Measurements from ENCODE around the gene COPB1. TPM values are rescaled to one million over a fixed set of nuclear protein-coding genes. Genes with fewer than 3 reads are reported as not detected.

COPB1 gene
- total RNA-seq, 1 experiment from 2014 or later: 120 TPM

- H3K9me3 ChIP-seq (ENCODE audit: low read length): no peaks in the 10 kb centered on the region
- H3K9me2 ChIP-seq (replicated peaks; ENCODE audit: insufficient read depth, low read length): no peaks in the 10 kb centered on the region
- no peak overlapping the region for H3K4me3 ChIP-seq (ENCODE audit: low read length)
- no peak overlapping the region for H3K9ac ChIP-seq (ENCODE audit: low read length)
- H2AFZ ChIP-seq (ENCODE audit: low read length): no peak overlapping the region
- H3K36me3 ChIP-seq (ENCODE audit: insufficient read depth, low read length): no peaks in the 10 kb centered on the region
- DNase-seq: no peak
- no peaks in the 10 kb centered on the region for H4K20me1 ChIP-seq (ENCODE audit: insufficient read depth, low read depth, low read length)
- H3K27me3 ChIP-seq (ENCODE audit: low read length): no peaks in the 10 kb centered on the region
- H3K4me2 ChIP-seq (ENCODE audit: low read depth, low read length, poor library complexity, severe bottlenecking): no peak overlapping the region
- no peaks in the 10 kb centered on the region for H3K79me2 ChIP-seq (ENCODE audit: low read length)
- no peak overlapping the region for H3K27ac ChIP-seq (ENCODE audit: low read length)
- H3K4me1 ChIP-seq (ENCODE audit: low read length): no peaks in the 10 kb centered on the region
These were observed 91.0 kb downstream of the COPB1 start for GRCh38 chr11:14408612-14409011.

Small RNA genes within 50 kb of the gene (small RNA-seq; reads per million reads assigned to genes)
- gene RNU7-49P: not detected

Other genes with a start within 250 kb of the COPB1 start
- 0.87 and 2.5 TPM in 2 replicates for gene RRAS2, start 140.6 kb downstream of the COPB1 start, total RNA-seq (2014; rRNA removed; shearing (Covaris generic); ENCODE audit: low replicate concordance)
- gene PSMA1, start 20.6 kb upstream of the COPB1 start, total RNA-seq (2014; rRNA removed; shearing (Covaris generic); ENCODE audit: low replicate concordance): 98.7 and 217 TPM in 2 replicates
- gene PDE3B, start 144.0 kb upstream of the COPB1 start, total RNA-seq (2014; rRNA removed; shearing (Covaris generic); ENCODE audit: low replicate concordance): not detected in 2 replicates

Measured in Karpas-422 (cell line).